Osteocyte (in vitro differentiated cells): ENCODE measurements around the gene MED9. TPM values are rescaled to one million over a fixed set of nuclear protein-coding genes. Genes with fewer than 3 reads are reported as not detected.

Experiments used
- DNase-seq: peaks from one replicate; pipeline ENCODE4 v3.0.0; 2021; ENCODE audit warnings: mixed read lengths; ENCODE audit not compliant: unreplicated experiment; ENCODE audit errors: extremely low spot score
- H3K27ac Mint-ChIP-seq: one replicate; pipeline ENCODE4 v1.8.0; 2021; ENCODE audit warnings: mild to moderate bottlenecking, mixed read lengths; ENCODE audit not compliant: unreplicated experiment
- H3K27me3 Mint-ChIP-seq: one replicate; pipeline ENCODE4 v1.8.0; 2021; ENCODE audit warnings: mixed read lengths; ENCODE audit not compliant: unreplicated experiment
- H3K36me3 Mint-ChIP-seq: one replicate; pipeline ENCODE4 v1.8.0; 2021; ENCODE audit warnings: mixed read lengths; ENCODE audit not compliant: unreplicated experiment
- H3K4me1 Mint-ChIP-seq: one replicate; pipeline ENCODE4 v1.8.0; 2021; ENCODE audit warnings: mixed read lengths; ENCODE audit not compliant: unreplicated experiment
- H3K4me3 Mint-ChIP-seq: one replicate; pipeline ENCODE4 v1.8.0; 2021; ENCODE audit warnings: mild to moderate bottlenecking, moderate library complexity, mixed read lengths; ENCODE audit not compliant: unreplicated experiment
- H3K9me3 Mint-ChIP-seq: one replicate; pipeline ENCODE4 v1.8.0; 2021; ENCODE audit warnings: mixed read lengths; ENCODE audit not compliant: unreplicated experiment
- CTCF ChIP-seq: fragments of 200-600 bp; sonication (generic); IDR thresholded peaks from 2 replicates; pipeline ENCODE4 v1.5.0; 2021; ENCODE audit warnings: antibody characterized with exemption, mild to moderate bottlenecking, moderate library complexity
- total RNA-seq: library from RNA; stranded (reverse); gene quantifications from 2 replicates; pipeline ENCODE4 v1.2.1, GENCODE V29; 2021

Gene MED9
- total RNA-seq, 1 donor from 2014 or later = 13.2 TPM

GRCh38 chr17:17495536-17496188 is 18.9 kb downstream of the MED9 start:
- Mint-ChIP-seq H3K4me3 (peak overlapping the region; percentile 66), H3K27me3 (peaks cover 3% of the 10 kb centered on the region), H3K9me3 (no peaks in the 10 kb centered on the region), H3K36me3 (peaks cover 11% of the 10 kb centered on the region), H3K4me1 (peaks cover 15% of the 10 kb centered on the region), H3K27ac (no peak overlapping the region)
- no peak for TF ChIP-seq CTCF
- DNase-seq = no peak

GRCh38 chr17:17496189-17497064 is 19.6 kb downstream of the MED9 start, which contains the start of gene RASD1:
RASD1 (minus strand) TSS chr17:17496395; CDS start chr17:17496181, 214 bp downstream.
- H3K4me3 Mint-ChIP-seq = peak within 1 kb of the TSS; percentile 66
- peaks cover 3% of the 10 kb centered on the region for H3K27me3 Mint-ChIP-seq
- no peak within 1 kb of the TSS for H3K27ac Mint-ChIP-seq
- peaks cover 15% of the 10 kb centered on the region for H3K4me1 Mint-ChIP-seq
- TF ChIP-seq CTCF = peak; percentile 98
- DNase-seq = peak; percentile 95
- no peaks in the 10 kb centered on the region for H3K9me3 Mint-ChIP-seq
- H3K36me3 Mint-ChIP-seq = peaks cover 10% of the 10 kb centered on the region

GRCh38 chr17:17497065-17497844 is 20.5 kb downstream of the MED9 start:
- H3K27me3 Mint-ChIP-seq = peaks cover 3% of the 10 kb centered on the region
- peaks cover 15% of the 10 kb centered on the region for H3K4me1 Mint-ChIP-seq
- no peak overlapping the region for H3K27ac Mint-ChIP-seq
- no peak overlapping the region for H3K4me3 Mint-ChIP-seq
- TF ChIP-seq CTCF = no peak
- no peak for DNase-seq
- no peaks in the 10 kb centered on the region for H3K9me3 Mint-ChIP-seq
- peaks cover 4% of the 10 kb centered on the region for H3K36me3 Mint-ChIP-seq

GRCh38 chr17:17497845-17498520 is 21.2 kb downstream of the MED9 start:
- Mint-ChIP-seq H3K4me1 (peaks cover 15% of the 10 kb centered on the region), H3K36me3 (no peaks in the 10 kb centered on the region), H3K4me3 (no peak overlapping the region), H3K27ac (no peak overlapping the region), H3K9me3 (no peaks in the 10 kb centered on the region), H3K27me3 (peaks cover 3% of the 10 kb centered on the region)
- no peak for TF ChIP-seq CTCF
- DNase-seq = no peak
